ENCODE data around the gene XCR1.

Gene XCR1

DNA sequence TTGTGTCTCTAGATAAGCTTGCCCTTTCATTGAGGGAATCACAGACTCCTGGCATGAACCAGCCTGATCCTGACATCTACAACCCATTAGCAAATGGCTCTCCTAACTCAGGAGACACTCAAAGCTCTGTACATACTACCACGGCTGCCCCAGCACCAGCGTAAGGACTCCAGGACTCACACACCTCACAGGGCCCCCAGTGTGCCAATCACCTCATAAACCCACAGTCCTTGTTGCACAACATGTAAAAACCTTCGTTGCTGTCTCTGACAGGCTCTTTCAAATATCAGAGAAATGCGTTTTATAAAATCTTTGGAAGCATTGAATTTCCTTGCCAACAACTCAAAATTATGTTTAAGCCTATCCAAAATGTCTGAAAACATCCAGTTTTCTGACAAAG is 38.9 kb downstream of the XCR1 start:
- no peaks in the 10 kb centered on the region for H3K36me3 ChIP-seq

DNA sequence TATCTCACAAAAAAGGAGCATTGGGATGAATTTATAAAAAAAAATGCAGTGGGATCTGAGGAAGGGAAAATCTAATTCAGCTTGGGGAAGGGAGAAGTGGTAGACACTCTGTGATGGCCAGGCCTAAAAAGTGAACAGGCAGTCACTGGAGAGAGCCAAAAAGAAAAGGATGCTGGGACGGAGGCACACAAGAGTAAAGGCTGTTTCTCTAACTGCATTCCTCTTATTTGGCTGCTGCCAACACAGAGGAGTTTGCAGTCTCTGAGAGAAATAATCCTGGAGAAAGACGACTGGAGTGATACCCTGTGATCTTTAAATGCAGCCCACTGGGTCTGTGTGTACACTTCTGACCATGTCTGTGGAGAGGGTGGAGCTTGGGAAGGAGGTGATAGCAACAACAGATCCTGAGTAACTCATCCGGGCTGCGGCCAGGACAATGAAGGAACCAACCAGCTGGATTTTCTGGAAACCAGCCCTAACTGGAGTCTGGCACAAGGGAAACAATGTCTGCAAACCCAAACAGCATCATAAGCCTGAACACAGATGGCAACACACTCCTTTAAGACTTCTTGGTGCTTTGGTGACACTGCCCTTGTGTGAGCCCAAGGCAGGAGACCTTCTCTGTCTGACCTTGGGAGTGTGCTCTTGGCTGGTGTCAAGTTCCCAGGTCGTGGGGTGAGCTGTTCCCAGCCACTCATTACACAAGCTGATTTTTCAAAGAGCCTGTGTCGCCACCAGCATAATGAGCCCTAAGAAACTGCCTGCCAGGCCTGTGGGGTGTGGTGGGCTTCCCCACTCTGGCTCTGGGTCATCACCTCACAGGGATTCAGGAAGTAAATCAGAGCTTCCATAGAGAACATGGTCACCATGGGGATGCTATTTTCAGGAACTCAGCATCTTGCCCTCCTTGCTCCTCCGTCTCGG is 39.7 kb downstream of the XCR1 start:
- Histone ChIP-seq H3K36me3 (no peaks in the 10 kb centered on the region), H3K4me3 (ENCODE audit: low read depth in 1 of 2, low read length in 1 of 2) (peak overlapping the region in 1 of 2 experiments; percentile 5), H3K27me3 (peaks cover 94% of the 10 kb centered on the region), H3K4me1 (ENCODE audit: control insufficient read depth in 1 of 2, insufficient read depth in 1 of 2, low read depth in 1 of 2, low read length in 1 of 2) (peaks cover 43 to 44% of the 10 kb centered on the region in 2 experiments), H3K27ac (no peak overlapping the region), H3K9me3 (no peaks in the 10 kb centered on the region)
- TF ChIP-seq, protein P1, sequence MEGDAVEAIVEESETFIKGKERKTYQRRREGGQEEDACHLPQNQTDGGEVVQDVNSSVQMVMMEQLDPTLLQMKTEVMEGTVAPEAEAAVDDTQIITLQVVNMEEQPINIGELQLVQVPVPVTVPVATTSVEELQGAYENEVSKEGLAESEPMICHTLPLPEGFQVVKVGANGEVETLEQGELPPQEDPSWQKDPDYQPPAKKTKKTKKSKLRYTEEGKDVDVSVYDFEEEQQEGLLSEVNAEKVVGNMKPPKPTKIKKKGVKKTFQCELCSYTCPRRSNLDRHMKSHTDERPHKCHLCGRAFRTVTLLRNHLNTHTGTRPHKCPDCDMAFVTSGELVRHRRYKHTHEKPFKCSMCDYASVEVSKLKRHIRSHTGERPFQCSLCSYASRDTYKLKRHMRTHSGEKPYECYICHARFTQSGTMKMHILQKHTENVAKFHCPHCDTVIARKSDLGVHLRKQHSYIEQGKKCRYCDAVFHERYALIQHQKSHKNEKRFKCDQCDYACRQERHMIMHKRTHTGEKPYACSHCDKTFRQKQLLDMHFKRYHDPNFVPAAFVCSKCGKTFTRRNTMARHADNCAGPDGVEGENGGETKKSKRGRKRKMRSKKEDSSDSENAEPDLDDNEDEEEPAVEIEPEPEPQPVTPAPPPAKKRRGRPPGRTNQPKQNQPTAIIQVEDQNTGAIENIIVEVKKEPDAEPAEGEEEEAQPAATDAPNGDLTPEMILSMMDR (IDR thresholded peaks at IDR 0.05) = no peak

More for the DNA sequence above, 38.9 kb downstream of the XCR1 start:
- H3K4me1 ChIP-seq (ENCODE audit: control insufficient read depth in 1 of 2, insufficient read depth in 1 of 2, low read depth in 1 of 2, low read length in 1 of 2) = peaks cover 50 to 51% of the 10 kb centered on the region in 2 experiments
- TF ChIP-seq, protein P1 (IDR thresholded peaks at IDR 0.05) = no peak
- H3K27ac ChIP-seq = no peak overlapping the region
- peak overlapping the region in 1 of 2 experiments; percentile 5 for H3K4me3 ChIP-seq (ENCODE audit: low read depth in 1 of 2, low read length in 1 of 2)
- peaks cover 87% of the 10 kb centered on the region for H3K27me3 ChIP-seq
- no peaks in the 10 kb centered on the region for H3K9me3 ChIP-seq

GRCh38 chr3:45986303-45986982 is 40.8 kb downstream of the XCR1 start:
- no peak overlapping the region for H3K27ac ChIP-seq
- no peak overlapping the region for H3K4me3 ChIP-seq (ENCODE audit: low read depth in 1 of 2, low read length in 1 of 2)
- TF ChIP-seq, protein P1 (IDR thresholded peaks at IDR 0.05) = no peak
- H3K36me3 ChIP-seq = no peaks in the 10 kb centered on the region
- no peaks in the 10 kb centered on the region for H3K9me3 ChIP-seq
- peaks cover 31 to 32% of the 10 kb centered on the region in 2 experiments for H3K4me1 ChIP-seq (ENCODE audit: control insufficient read depth in 1 of 2, insufficient read depth in 1 of 2, low read depth in 1 of 2, low read length in 1 of 2)
- H3K27me3 ChIP-seq = peaks cover 97% of the 10 kb centered on the region

- no peak overlapping the region for H3K27ac ChIP-seq
- TF ChIP-seq, protein P1 (IDR thresholded peaks at IDR 0.05) = no peak
- H3K27me3 ChIP-seq = peaks cover 97% of the 10 kb centered on the region
- no peak overlapping the region for H3K4me3 ChIP-seq (ENCODE audit: low read depth in 1 of 2, low read length in 1 of 2)
- H3K9me3 ChIP-seq = no peaks in the 10 kb centered on the region
- peaks cover 29 to 30% of the 10 kb centered on the region in 2 experiments for H3K4me1 ChIP-seq (ENCODE audit: control insufficient read depth in 1 of 2, insufficient read depth in 1 of 2, low read depth in 1 of 2, low read length in 1 of 2)
- H3K36me3 ChIP-seq = no peaks in the 10 kb centered on the region
Observed at GRCh38 chr3:45985532-45986302, 41.6 kb downstream of the XCR1 start.

Measured in neutrophil (primary cell).